GM23338 (cell line): ENCODE results near the gene SHISA6.

ENCODE experiments used
- CREB1 ChIP-seq: fragments of 250-450 bp; sonication (Bioruptor Pico); IDR thresholded peaks from 2 replicates; pipeline ENCODE4 v1.5.0; 2020; ENCODE audit warnings: low read depth, mild to moderate bottlenecking, moderate library complexity
- EZH2 ChIP-seq: fragments of 200-600 bp; sonication (generic); IDR thresholded peaks from one replicate; pipeline ENCODE4 v1.8.0; 2017; ENCODE audit warnings: antibody characterized with exemption, mild to moderate bottlenecking, low read depth; ENCODE audit not compliant: unreplicated experiment
- EZH2phosphoT487 ChIP-seq: fragments of 200-600 bp; sonication (generic); IDR thresholded peaks from one replicate; pipeline ENCODE4 v1.8.1; 2018; ENCODE audit warnings: antibody characterized with exemption; ENCODE audit not compliant: unreplicated experiment
- JUNB ChIP-seq: IDR thresholded peaks from one replicate; pipeline ENCODE4 v1.6.1; 2016; ENCODE audit warnings: antibody characterized with exemption; ENCODE audit not compliant: unreplicated experiment
- NANOG ChIP-seq: IDR thresholded peaks from 2 replicates; pipeline ENCODE4 v1.6.1; 2016; ENCODE audit warnings: antibody characterized with exemption, borderline replicate concordance
- POLR2AphosphoS5 ChIP-seq: IDR thresholded peaks from 2 replicates; pipeline ENCODE4 v1.6.1; 2016; ENCODE audit warnings: antibody characterized with exemption, low read depth
- REST ChIP-seq: IDR thresholded peaks from one replicate; pipeline ENCODE4 v1.6.1; 2018; ENCODE audit warnings: antibody characterized with exemption; ENCODE audit not compliant: unreplicated experiment
- STAT1 ChIP-seq: IDR thresholded peaks from one replicate; pipeline ENCODE4 v1.6.1; 2016; ENCODE audit warnings: antibody characterized with exemption; ENCODE audit not compliant: unreplicated experiment
- ZNF331 ChIP-seq: fragments of 250-450 bp; sonication (Bioruptor Pico); IDR thresholded peaks from 2 replicates; pipeline ENCODE4 v1.5.0; 2020; ENCODE audit warnings: low read depth, mild to moderate bottlenecking, moderate library complexity
- ZNF462 ChIP-seq: fragments of 250-450 bp; sonication (Bioruptor Pico); IDR thresholded peaks from 2 replicates; pipeline ENCODE4 v1.5.0; 2020; ENCODE audit warnings: mild to moderate bottlenecking, moderate library complexity
- TF ChIP-seq, protein P1 (sequence below), 2 experiments: fragments of 200-600 bp in 1 of 2; sonication (generic) in 1 of 2; conservative IDR thresholded peaks; 2 replicates each; pipeline versions ENCODE4 v1.5.1 to v1.6.1; 2016 to 2017; ENCODE audit warnings: antibody characterized with exemption in 2 of 2, low read depth in 2 of 2, mild to moderate bottlenecking in 2 of 2, moderate library complexity in 1 of 2
- TF ChIP-seq, protein P2 (sequence below): IDR thresholded peaks from 2 replicates; pipeline ENCODE4 v1.6.1; 2016; ENCODE audit warnings: antibody characterized with exemption

DNA sequence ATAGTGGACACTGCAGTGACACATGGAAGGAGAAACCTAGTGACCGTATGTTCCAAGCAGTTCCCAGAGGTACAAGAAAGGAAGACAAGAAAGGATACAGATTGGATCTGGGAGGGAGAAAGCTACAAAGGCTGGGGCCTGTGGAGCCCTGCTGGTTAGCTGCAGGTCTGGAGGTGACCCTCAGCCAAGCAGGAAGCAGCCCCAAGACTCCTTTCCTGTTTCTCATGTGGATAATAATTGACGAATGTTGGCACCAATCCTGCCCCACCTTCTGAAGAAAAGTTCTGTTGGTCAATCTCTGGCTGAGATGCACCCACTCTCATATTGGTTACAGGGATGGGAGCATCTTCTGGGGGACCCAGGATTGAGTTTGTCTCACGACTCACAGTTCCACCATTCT is 99.8 kb downstream of the SHISA6 start:
- TF ChIP-seq REST (no peak), EZH2 (no peak), EZH2phosphoT487 (no peak), POLR2AphosphoS5 (no peak), NANOG (no peak), ZNF462 (CRISPR knock-in tag) (no peak), JUNB (no peak), CREB1 (CRISPR knock-in tag) (no peak), ZNF331 (no peak), STAT1 (no peak)
- TF ChIP-seq, protein P1, sequence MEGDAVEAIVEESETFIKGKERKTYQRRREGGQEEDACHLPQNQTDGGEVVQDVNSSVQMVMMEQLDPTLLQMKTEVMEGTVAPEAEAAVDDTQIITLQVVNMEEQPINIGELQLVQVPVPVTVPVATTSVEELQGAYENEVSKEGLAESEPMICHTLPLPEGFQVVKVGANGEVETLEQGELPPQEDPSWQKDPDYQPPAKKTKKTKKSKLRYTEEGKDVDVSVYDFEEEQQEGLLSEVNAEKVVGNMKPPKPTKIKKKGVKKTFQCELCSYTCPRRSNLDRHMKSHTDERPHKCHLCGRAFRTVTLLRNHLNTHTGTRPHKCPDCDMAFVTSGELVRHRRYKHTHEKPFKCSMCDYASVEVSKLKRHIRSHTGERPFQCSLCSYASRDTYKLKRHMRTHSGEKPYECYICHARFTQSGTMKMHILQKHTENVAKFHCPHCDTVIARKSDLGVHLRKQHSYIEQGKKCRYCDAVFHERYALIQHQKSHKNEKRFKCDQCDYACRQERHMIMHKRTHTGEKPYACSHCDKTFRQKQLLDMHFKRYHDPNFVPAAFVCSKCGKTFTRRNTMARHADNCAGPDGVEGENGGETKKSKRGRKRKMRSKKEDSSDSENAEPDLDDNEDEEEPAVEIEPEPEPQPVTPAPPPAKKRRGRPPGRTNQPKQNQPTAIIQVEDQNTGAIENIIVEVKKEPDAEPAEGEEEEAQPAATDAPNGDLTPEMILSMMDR (conservative IDR thresholded peaks at IDR 0.05; ENCODE audit: low read depth in 2 of 2): no peak
- TF ChIP-seq, protein P2, sequence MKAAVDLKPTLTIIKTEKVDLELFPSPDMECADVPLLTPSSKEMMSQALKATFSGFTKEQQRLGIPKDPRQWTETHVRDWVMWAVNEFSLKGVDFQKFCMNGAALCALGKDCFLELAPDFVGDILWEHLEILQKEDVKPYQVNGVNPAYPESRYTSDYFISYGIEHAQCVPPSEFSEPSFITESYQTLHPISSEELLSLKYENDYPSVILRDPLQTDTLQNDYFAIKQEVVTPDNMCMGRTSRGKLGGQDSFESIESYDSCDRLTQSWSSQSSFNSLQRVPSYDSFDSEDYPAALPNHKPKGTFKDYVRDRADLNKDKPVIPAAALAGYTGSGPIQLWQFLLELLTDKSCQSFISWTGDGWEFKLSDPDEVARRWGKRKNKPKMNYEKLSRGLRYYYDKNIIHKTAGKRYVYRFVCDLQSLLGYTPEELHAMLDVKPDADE: no peak
